Activated naive CD4-positive, alpha-beta T cell treated with anti-CD3 and anti-CD28 coated beads, Interleukin-2, amount 50 U/mL, for 24 hours (primary cell): Measurements from ENCODE around the gene KAZN.

Source experiments
- H3K27ac Mint-ChIP-seq: one replicate; pipeline ENCODE4 v1.8.0; 2021; ENCODE audit warnings: mild to moderate bottlenecking, mixed read lengths
- H3K27me3 Mint-ChIP-seq: one replicate; pipeline ENCODE4 v1.8.0; 2021; ENCODE audit warnings: mixed read lengths
- H3K36me3 Mint-ChIP-seq: one replicate; pipeline ENCODE4 v1.8.0; 2021; ENCODE audit warnings: mixed read lengths
- H3K4me1 Mint-ChIP-seq: one replicate; pipeline ENCODE4 v1.8.0; 2021; ENCODE audit warnings: mixed read lengths
- H3K4me3 Mint-ChIP-seq: one replicate; pipeline ENCODE4 v1.8.0; 2021; ENCODE audit warnings: mild to moderate bottlenecking, mixed read lengths
- H3K9me3 Mint-ChIP-seq: one replicate; pipeline ENCODE4 v1.8.0; 2021; ENCODE audit warnings: mixed read lengths

The KAZN gene

GRCh38 chr1:14817223-14818170, 219.0 kb downstream of the KAZN start:
- no peaks in the 10 kb centered on the region for H3K9me3 Mint-ChIP-seq
- H3K4me3 Mint-ChIP-seq = no peak overlapping the region
- H3K4me1 Mint-ChIP-seq = no peaks in the 10 kb centered on the region
- H3K27ac Mint-ChIP-seq = no peak overlapping the region
- peaks cover 2% of the 10 kb centered on the region for H3K27me3 Mint-ChIP-seq
- no peaks in the 10 kb centered on the region for H3K36me3 Mint-ChIP-seq

GRCh38 chr1:14820295-14821085, 222.0 kb downstream of the KAZN start:
- Mint-ChIP-seq H3K9me3 (no peaks in the 10 kb centered on the region), H3K27ac (no peak overlapping the region), H3K4me3 (no peak overlapping the region), H3K4me1 (no peaks in the 10 kb centered on the region), H3K36me3 (no peaks in the 10 kb centered on the region), H3K27me3 (peaks cover 2% of the 10 kb centered on the region)

- H3K4me3 Mint-ChIP-seq = no peak overlapping the region
- H3K27me3 Mint-ChIP-seq = peaks cover 3% of the 10 kb centered on the region
- no peaks in the 10 kb centered on the region for H3K4me1 Mint-ChIP-seq
- H3K27ac Mint-ChIP-seq = no peak overlapping the region
- H3K9me3 Mint-ChIP-seq = no peaks in the 10 kb centered on the region
- no peaks in the 10 kb centered on the region for H3K36me3 Mint-ChIP-seq
These were observed 224.0 kb downstream of the KAZN start for GRCh38 chr1:14822493-14822892.

GRCh38 chr1:14822996-14823395, 224.5 kb downstream of the KAZN start:
- Mint-ChIP-seq H3K9me3 (no peaks in the 10 kb centered on the region), H3K36me3 (no peaks in the 10 kb centered on the region), H3K4me3 (no peak overlapping the region), H3K4me1 (no peaks in the 10 kb centered on the region), H3K27ac (no peak overlapping the region), H3K27me3 (peaks cover 3% of the 10 kb centered on the region)

- H3K9me3 Mint-ChIP-seq = no peaks in the 10 kb centered on the region
- H3K4me1 Mint-ChIP-seq = no peaks in the 10 kb centered on the region
- H3K4me3 Mint-ChIP-seq = no peak overlapping the region
- H3K36me3 Mint-ChIP-seq = no peaks in the 10 kb centered on the region
- H3K27me3 Mint-ChIP-seq = peaks cover 3% of the 10 kb centered on the region
- H3K27ac Mint-ChIP-seq = no peak overlapping the region
These were observed 225.9 kb downstream of the KAZN start for GRCh38 chr1:14824314-14824915.

- H3K9me3 Mint-ChIP-seq = no peaks in the 10 kb centered on the region
- no peak overlapping the region for H3K4me3 Mint-ChIP-seq
- no peaks in the 10 kb centered on the region for H3K36me3 Mint-ChIP-seq
- no peaks in the 10 kb centered on the region for H3K4me1 Mint-ChIP-seq
- peaks cover 3% of the 10 kb centered on the region for H3K27me3 Mint-ChIP-seq
- H3K27ac Mint-ChIP-seq = no peak overlapping the region
These were observed 226.9 kb downstream of the KAZN start for GRCh38 chr1:14825396-14825795.

GRCh38 chr1:14826172-14826636, 227.7 kb downstream of the KAZN start:
- Mint-ChIP-seq H3K27me3 (peaks cover 4% of the 10 kb centered on the region), H3K27ac (no peak overlapping the region), H3K4me3 (no peak overlapping the region), H3K9me3 (no peaks in the 10 kb centered on the region), H3K4me1 (no peaks in the 10 kb centered on the region), H3K36me3 (no peaks in the 10 kb centered on the region)

- H3K27ac Mint-ChIP-seq = no peak overlapping the region
- H3K9me3 Mint-ChIP-seq = no peaks in the 10 kb centered on the region
- H3K27me3 Mint-ChIP-seq = peaks cover 6% of the 10 kb centered on the region
- H3K36me3 Mint-ChIP-seq = no peaks in the 10 kb centered on the region
- no peaks in the 10 kb centered on the region for H3K4me1 Mint-ChIP-seq
- no peak overlapping the region for H3K4me3 Mint-ChIP-seq
These were observed 228.3 kb downstream of the KAZN start for GRCh38 chr1:14826731-14827326.

GRCh38 chr1:14827870-14828269, 229.4 kb downstream of the KAZN start:
- Mint-ChIP-seq H3K27me3 (peaks cover 6% of the 10 kb centered on the region), H3K27ac (no peak overlapping the region), H3K9me3 (no peaks in the 10 kb centered on the region), H3K36me3 (no peaks in the 10 kb centered on the region), H3K4me1 (no peaks in the 10 kb centered on the region), H3K4me3 (no peak overlapping the region)

- H3K4me3 Mint-ChIP-seq = no peak overlapping the region
- peaks cover 6% of the 10 kb centered on the region for H3K27me3 Mint-ChIP-seq
- no peak overlapping the region for H3K27ac Mint-ChIP-seq
- no peaks in the 10 kb centered on the region for H3K36me3 Mint-ChIP-seq
- no peaks in the 10 kb centered on the region for H3K9me3 Mint-ChIP-seq
- no peaks in the 10 kb centered on the region for H3K4me1 Mint-ChIP-seq
These were observed 230.2 kb downstream of the KAZN start for GRCh38 chr1:14828665-14829064.

- H3K4me1 Mint-ChIP-seq = no peaks in the 10 kb centered on the region
- H3K4me3 Mint-ChIP-seq = no peak overlapping the region
- peaks cover 6% of the 10 kb centered on the region for H3K27me3 Mint-ChIP-seq
- H3K9me3 Mint-ChIP-seq = peaks cover 3% of the 10 kb centered on the region
- no peak overlapping the region for H3K27ac Mint-ChIP-seq
- peaks cover 1% of the 10 kb centered on the region for H3K36me3 Mint-ChIP-seq
These were observed 237.2 kb downstream of the KAZN start for GRCh38 chr1:14835725-14836124.

- H3K9me3 Mint-ChIP-seq = peaks cover 6% of the 10 kb centered on the region
- peaks cover 2% of the 10 kb centered on the region for H3K27me3 Mint-ChIP-seq
- H3K27ac Mint-ChIP-seq = no peak overlapping the region
- no peak overlapping the region for H3K4me3 Mint-ChIP-seq
- H3K4me1 Mint-ChIP-seq = no peaks in the 10 kb centered on the region
- peaks cover 2% of the 10 kb centered on the region for H3K36me3 Mint-ChIP-seq
These were observed 238.1 kb downstream of the KAZN start for GRCh38 chr1:14836426-14837140.

- H3K4me1 Mint-ChIP-seq = no peaks in the 10 kb centered on the region
- peaks cover 3% of the 10 kb centered on the region for H3K36me3 Mint-ChIP-seq
- H3K9me3 Mint-ChIP-seq = peaks cover 15% of the 10 kb centered on the region
- H3K27ac Mint-ChIP-seq = no peak overlapping the region
- H3K27me3 Mint-ChIP-seq = peaks cover 3% of the 10 kb centered on the region
- no peak overlapping the region for H3K4me3 Mint-ChIP-seq
These were observed 241.9 kb downstream of the KAZN start for GRCh38 chr1:14840374-14840773.

GRCh38 chr1:14841456-14841855, 243.0 kb downstream of the KAZN start:
- Mint-ChIP-seq H3K9me3 (peaks cover 15% of the 10 kb centered on the region), H3K36me3 (peaks cover 3% of the 10 kb centered on the region)

GRCh38 chr1:14841951-14842350, 243.5 kb downstream of the KAZN start:
- Mint-ChIP-seq H3K9me3 (peaks cover 15% of the 10 kb centered on the region), H3K27me3 (peaks cover 3% of the 10 kb centered on the region), H3K27ac (no peak overlapping the region), H3K36me3 (peaks cover 3% of the 10 kb centered on the region), H3K4me1 (no peaks in the 10 kb centered on the region), H3K4me3 (no peak overlapping the region)

More at GRCh38 chr1:14841456-14841855, 243.0 kb downstream of the KAZN start:
- Mint-ChIP-seq H3K27me3 (peaks cover 3% of the 10 kb centered on the region), H3K27ac (no peak overlapping the region), H3K4me1 (no peaks in the 10 kb centered on the region), H3K4me3 (no peak overlapping the region)
